Cardiac muscle cell (in vitro differentiated cells and primary cell): ENCODE results near the gene TMX1. TPM values are rescaled to one million over a fixed set of nuclear protein-coding genes. Genes with fewer than 3 reads are reported as not detected.

ENCODE experiments used
- DNase-seq, 2 donors: peaks; one replicate each; pipeline versions ENCODE4 v3.0.0 to v3.0.0-alpha.2; 2010 to 2017; ENCODE audit warnings: low read depth in 1 of 2, low spot score in 1 of 2
- H3K27ac ChIP-seq: fragments of 200-600 bp; sonication (generic); 2 replicates; pipeline ENCODE4 v1.5.1; 2016
- H3K27me3 ChIP-seq: fragments of 200-600 bp; sonication (generic); 2 replicates; pipeline ENCODE4 v1.6.0; 2016; ENCODE audit warnings: control low read depth
- H3K36me3 ChIP-seq: fragments of 200-600 bp; sonication (generic); 2 replicates; pipeline ENCODE4 v1.5.1; 2016; ENCODE audit warnings: control low read depth
- H3K4me1 ChIP-seq: fragments of 200-600 bp; sonication (generic); 2 replicates; pipeline ENCODE4 v1.8.1; 2017; ENCODE audit warnings: low read depth, mild to moderate bottlenecking, mixed run types
- H3K4me3 ChIP-seq: fragments of 200-600 bp; sonication (generic); 2 replicates; pipeline ENCODE4 v1.5.1; 2016; ENCODE audit warnings: mild to moderate bottlenecking
- H3K9me3 ChIP-seq: fragments of 200-600 bp; sonication (generic); 2 replicates; pipeline ENCODE4 v1.5.1; 2017; ENCODE audit warnings: low read depth, mild to moderate bottlenecking, control low read depth
- polyA plus RNA-seq: library from polyadenylated mRNA; unstranded; fragments of >200 nt; fragmentation: Nextera tagmentation; extraction: Ambion mirVana; gene quantifications from 2 replicates; pipeline ENCODE4 v1.2.1, GENCODE V29; 2016
- total RNA-seq: library from RNA; depleted of rRNA; stranded (reverse); fragments of >200 nt; gene quantifications from 2 replicates; pipeline ENCODE4 v1.2.3, GENCODE V29; 2016
- TF ChIP-seq, protein P1 (sequence below): IDR thresholded peaks from 2 replicates; pipeline ENCODE4 v1.5.1; 2012; ENCODE audit warnings: low read depth, mild to moderate bottlenecking, low read length

Gene TMX1, protein sequence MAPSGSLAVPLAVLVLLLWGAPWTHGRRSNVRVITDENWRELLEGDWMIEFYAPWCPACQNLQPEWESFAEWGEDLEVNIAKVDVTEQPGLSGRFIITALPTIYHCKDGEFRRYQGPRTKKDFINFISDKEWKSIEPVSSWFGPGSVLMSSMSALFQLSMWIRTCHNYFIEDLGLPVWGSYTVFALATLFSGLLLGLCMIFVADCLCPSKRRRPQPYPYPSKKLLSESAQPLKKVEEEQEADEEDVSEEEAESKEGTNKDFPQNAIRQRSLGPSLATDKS
- total RNA-seq = 11.3 and 11.9 TPM in 2 replicates
- polyA plus RNA-seq = 25.3 and 30.6 TPM in 2 replicates

DNA sequence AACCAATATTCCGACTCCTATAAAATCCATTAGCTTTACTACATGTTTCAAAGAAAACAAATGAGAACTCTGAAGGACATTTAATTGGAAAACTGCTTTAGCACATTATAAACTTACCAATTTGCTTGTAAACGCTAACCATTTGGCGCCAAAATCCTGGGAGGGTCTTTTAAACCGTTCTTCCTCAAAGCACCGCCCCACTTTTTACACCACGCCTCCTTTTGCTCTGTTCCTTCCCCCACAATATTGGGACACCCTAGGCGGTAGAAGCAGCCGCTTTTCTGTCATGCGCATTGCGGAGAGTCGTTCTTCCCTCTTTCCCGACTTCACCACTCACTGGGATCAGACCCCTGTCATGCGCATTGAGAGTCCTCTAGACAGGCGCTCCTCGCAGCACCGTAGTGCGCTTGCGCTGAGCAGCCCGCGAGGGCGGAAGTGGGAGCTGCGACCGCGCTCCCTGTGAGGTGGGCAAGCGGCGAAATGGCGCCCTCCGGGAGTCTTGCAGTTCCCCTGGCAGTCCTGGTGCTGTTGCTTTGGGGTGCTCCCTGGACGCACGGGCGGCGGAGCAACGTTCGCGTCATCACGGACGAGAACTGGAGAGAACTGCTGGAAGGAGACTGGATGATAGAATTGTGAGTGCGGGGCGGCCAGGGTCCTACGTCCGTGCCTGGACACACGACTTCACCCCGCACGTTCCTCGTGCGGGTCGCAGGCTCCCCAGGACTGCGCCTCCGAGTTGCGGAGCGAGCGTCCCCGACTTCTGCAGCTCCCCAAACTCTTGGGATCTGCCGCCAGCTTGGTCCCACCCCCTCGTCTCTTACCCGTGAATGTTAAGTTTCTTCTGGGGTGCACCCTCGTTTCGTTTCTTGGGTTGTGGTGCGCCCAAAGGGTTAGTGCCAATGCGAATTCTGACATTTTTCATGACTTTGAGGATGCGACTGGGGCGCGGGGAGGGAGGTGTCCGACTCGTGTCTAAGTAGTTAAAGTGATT lies at the start of gene TMX1:
Gene TMX1 (plus strand): TSS at position 435 of the 991 bp plus-strand sequence. CDS start 46 bp downstream, at position 481.
- Histone ChIP-seq H3K4me3 (peak within 1 kb of the TSS; percentile 83), H3K27me3 (no peaks in the 10 kb centered on the region), H3K4me1 (peaks cover 3% of the 10 kb centered on the region), H3K36me3 (no peaks in the 10 kb centered on the region), H3K9me3 (no peaks in the 10 kb centered on the region), H3K27ac (peak within 1 kb of the TSS; percentile 80)
- peak; percentile 99 for DNase-seq
- TF ChIP-seq, protein P1, sequence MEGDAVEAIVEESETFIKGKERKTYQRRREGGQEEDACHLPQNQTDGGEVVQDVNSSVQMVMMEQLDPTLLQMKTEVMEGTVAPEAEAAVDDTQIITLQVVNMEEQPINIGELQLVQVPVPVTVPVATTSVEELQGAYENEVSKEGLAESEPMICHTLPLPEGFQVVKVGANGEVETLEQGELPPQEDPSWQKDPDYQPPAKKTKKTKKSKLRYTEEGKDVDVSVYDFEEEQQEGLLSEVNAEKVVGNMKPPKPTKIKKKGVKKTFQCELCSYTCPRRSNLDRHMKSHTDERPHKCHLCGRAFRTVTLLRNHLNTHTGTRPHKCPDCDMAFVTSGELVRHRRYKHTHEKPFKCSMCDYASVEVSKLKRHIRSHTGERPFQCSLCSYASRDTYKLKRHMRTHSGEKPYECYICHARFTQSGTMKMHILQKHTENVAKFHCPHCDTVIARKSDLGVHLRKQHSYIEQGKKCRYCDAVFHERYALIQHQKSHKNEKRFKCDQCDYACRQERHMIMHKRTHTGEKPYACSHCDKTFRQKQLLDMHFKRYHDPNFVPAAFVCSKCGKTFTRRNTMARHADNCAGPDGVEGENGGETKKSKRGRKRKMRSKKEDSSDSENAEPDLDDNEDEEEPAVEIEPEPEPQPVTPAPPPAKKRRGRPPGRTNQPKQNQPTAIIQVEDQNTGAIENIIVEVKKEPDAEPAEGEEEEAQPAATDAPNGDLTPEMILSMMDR = peak; percentile 9

DNA sequence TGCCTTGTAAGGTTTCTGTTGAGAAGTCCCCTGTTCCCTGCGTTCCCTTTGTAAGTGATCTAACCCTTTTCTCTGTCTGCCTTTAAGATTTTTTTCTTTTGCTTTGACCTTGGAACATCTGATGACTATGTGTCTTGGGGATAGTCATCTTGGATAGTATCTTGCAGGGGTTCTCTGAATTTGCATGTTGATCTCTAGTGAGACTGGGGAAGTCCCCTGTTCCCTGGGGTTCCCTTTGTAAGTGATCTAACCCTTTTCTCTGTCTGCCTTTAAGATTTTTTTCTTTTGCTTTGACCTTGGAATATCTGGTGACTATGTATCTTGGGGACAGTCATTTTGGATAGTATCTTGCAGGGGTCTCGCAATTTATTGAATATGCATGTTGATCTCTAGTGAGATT lies 38.2 kb upstream of the TMX1 start:
- H3K36me3 ChIP-seq = no peaks in the 10 kb centered on the region
- H3K27ac ChIP-seq = no peak overlapping the region
- no peak overlapping the region for H3K4me3 ChIP-seq
- peaks cover 7% of the 10 kb centered on the region for H3K4me1 ChIP-seq
- TF ChIP-seq, protein P1 = no peak
- H3K9me3 ChIP-seq = no peaks in the 10 kb centered on the region
- DNase-seq = no peak
- no peaks in the 10 kb centered on the region for H3K27me3 ChIP-seq

DNA sequence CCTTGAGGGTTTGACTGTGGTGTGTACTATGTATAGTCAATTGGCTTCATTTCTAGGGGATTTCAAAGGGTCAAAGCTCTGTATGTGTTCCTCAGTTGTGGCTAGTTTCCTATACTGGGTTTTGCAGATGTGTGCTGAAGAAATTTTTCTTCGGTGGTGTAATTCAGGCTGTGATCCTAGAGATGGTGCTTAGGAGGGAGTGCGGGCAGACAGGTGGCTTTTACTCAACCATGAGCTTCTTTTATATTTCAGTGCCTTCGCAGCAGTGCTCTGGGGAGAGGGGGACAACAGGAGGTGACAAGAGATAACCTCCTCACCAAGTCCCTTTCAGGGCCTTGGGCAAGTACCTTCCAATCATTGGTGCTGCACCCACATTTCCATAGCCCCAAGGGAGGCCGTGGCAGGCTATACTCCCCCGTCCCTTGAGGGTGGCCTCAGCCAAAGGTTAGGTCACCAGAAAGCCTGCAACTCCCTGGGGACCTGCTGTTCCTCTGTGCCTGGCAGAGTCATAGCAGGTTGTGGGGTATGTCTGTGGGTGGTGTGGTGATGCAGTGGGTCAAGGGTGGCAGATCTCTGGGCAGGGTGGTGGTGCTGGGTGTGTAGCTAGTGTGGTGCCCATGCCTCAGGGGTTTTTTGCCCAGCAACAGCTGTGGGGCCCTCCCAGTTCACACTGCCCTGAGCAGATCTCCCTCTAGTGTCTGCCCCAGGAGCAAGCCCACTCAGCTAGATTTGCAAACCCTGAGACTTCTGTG lies 37.0 kb upstream of the TMX1 start:
- H3K27me3 ChIP-seq = no peaks in the 10 kb centered on the region
- TF ChIP-seq, protein P1 = no peak
- DNase-seq = no peak
- H3K4me1 ChIP-seq = peaks cover 7% of the 10 kb centered on the region
- no peak overlapping the region for H3K27ac ChIP-seq
- H3K4me3 ChIP-seq = no peak overlapping the region
- no peaks in the 10 kb centered on the region for H3K36me3 ChIP-seq
- H3K9me3 ChIP-seq = no peaks in the 10 kb centered on the region

DNA sequence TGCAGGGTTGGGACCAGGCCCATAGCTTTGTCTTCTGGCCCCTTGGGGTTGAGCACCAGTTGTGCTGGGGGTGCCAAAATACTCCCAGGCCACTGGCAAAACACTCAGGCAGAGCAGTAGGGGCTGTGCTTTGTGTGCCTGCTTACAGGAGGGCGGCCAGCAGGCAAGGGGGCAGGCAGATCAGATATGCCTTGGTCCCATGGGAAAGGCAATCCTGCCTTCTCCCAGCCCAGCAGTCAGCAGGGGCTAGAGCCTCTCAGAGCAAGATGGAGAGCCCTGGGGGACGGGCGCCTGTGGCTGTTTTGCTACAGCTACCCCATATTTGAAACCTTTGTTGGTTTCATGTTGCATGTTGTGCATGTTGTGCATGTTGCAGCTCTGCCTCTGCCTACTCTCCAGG lies 36.2 kb upstream of the TMX1 start:
- TF ChIP-seq, protein P1 = no peak
- no peaks in the 10 kb centered on the region for H3K9me3 ChIP-seq
- H3K27me3 ChIP-seq = no peaks in the 10 kb centered on the region
- no peaks in the 10 kb centered on the region for H3K36me3 ChIP-seq
- peaks cover 7% of the 10 kb centered on the region for H3K4me1 ChIP-seq
- DNase-seq = no peak
- H3K27ac ChIP-seq = no peak overlapping the region
- no peak overlapping the region for H3K4me3 ChIP-seq

DNA sequence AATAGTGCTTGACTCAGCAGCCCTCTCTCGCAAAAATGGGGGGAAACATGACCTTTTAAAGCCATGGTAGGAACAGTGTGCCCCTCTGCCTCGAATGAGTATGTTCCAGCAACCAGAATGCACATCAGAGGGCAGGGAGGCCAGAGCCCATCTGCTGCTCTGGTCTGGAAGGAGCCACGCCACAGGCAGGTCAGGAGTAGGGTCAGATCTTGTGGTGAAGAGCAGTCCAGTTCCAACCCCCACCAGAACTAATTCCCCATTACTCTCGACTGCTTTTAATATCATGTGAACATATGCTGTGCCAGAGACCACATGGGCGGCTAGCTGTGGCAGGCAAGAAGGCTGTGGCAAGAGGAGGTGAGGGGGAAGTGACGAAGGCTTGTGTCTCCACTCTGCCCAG lies 34.6 kb upstream of the TMX1 start:
- no peak overlapping the region for H3K27ac ChIP-seq
- TF ChIP-seq, protein P1 = no peak
- no peaks in the 10 kb centered on the region for H3K9me3 ChIP-seq
- no peaks in the 10 kb centered on the region for H3K36me3 ChIP-seq
- DNase-seq = no peak
- peaks cover 7% of the 10 kb centered on the region for H3K4me1 ChIP-seq
- no peak overlapping the region for H3K4me3 ChIP-seq
- no peaks in the 10 kb centered on the region for H3K27me3 ChIP-seq
